Mesenchymal stem cell (in vitro differentiated cells and primary cell): ENCODE measurements around the gene MOCOS.

Experiments
- DNase-seq: peaks from one replicate; pipeline ENCODE4 v3.0.0-alpha.2; 2013
- H2AFZ ChIP-seq: one replicate; pipeline ENCODE4 v1.6.1; 2013; ENCODE audit warnings: low read depth, mild to moderate bottlenecking, control low read depth, inconsistent platforms, low read length, moderate library complexity
- H2AK5ac ChIP-seq: 2 replicates; pipeline ENCODE4 v1.6.1; 2013; ENCODE audit warnings: low read length, moderate library complexity, mild to moderate bottlenecking, inconsistent platforms; ENCODE audit not compliant: severe bottlenecking
- H2BK120ac ChIP-seq: one replicate; pipeline ENCODE4 v1.6.1; 2013; ENCODE audit warnings: low read depth, mild to moderate bottlenecking, inconsistent platforms, low read length, moderate library complexity
- H2BK12ac ChIP-seq, 2 experiments: one replicate each; pipeline ENCODE4 v1.6.1; 2013; ENCODE audit warnings: inconsistent platforms in 2 of 2, low read length in 2 of 2, mild to moderate bottlenecking in 2 of 2, moderate library complexity in 2 of 2, control low read depth in 1 of 2
- H2BK15ac ChIP-seq: one replicate; pipeline ENCODE4 v1.6.1; 2013; ENCODE audit warnings: mild to moderate bottlenecking, low read depth, inconsistent platforms; ENCODE audit not compliant: poor library complexity, severe bottlenecking
- H2BK5ac ChIP-seq: 2 replicates; pipeline ENCODE4 v1.6.1; 2013; ENCODE audit warnings: low read depth, mild to moderate bottlenecking, low read length, control low read depth, inconsistent platforms; ENCODE audit not compliant: poor library complexity, severe bottlenecking
- H3K14ac ChIP-seq, 2 experiments: one replicate each; pipeline ENCODE4 v1.6.1; 2013; ENCODE audit warnings: inconsistent platforms in 2 of 2, low read length in 2 of 2, control low read depth in 1 of 2, mild to moderate bottlenecking in 1 of 2, moderate library complexity in 1 of 2
- H3K18ac ChIP-seq, 2 experiments: one replicate each; pipeline ENCODE4 v1.6.1; 2013; ENCODE audit warnings: inconsistent platforms in 2 of 2, low read length in 2 of 2, control low read depth in 1 of 2, low read depth in 1 of 2, mild to moderate bottlenecking in 1 of 2
- H3K23ac ChIP-seq, 2 experiments: one replicate each; pipeline ENCODE4 v1.6.1; 2013; ENCODE audit warnings: inconsistent platforms in 2 of 2, low read length in 2 of 2, mild to moderate bottlenecking in 2 of 2, moderate library complexity in 2 of 2, control low read depth in 1 of 2
- H3K27ac ChIP-seq: 2 replicates; pipeline ENCODE4 v1.5.1; 2013; ENCODE audit warnings: mild to moderate bottlenecking, moderate library complexity, low read length, control low read depth, inconsistent platforms; ENCODE audit not compliant: poor library complexity, severe bottlenecking
- H3K27me3 ChIP-seq, 2 experiments: 2 replicates each; pipeline versions ENCODE4 v1.6.1 to v1.7.0; 2013; ENCODE audit warnings: low read length in 2 of 2, mild to moderate bottlenecking in 2 of 2, moderate library complexity in 2 of 2, control low read depth in 1 of 2, inconsistent platforms in 1 of 2; ENCODE audit not compliant: control insufficient read depth in 1 of 2, insufficient read depth in 1 of 2
- H3K36me3 ChIP-seq, 2 experiments: 2 replicates each; pipeline versions ENCODE4 v1.6.1 to v1.7.0; 2013; ENCODE audit warnings: low read length in 2 of 2, control low read depth in 1 of 2, inconsistent platforms in 1 of 2, low read depth in 1 of 2, mild to moderate bottlenecking in 1 of 2; ENCODE audit not compliant: insufficient read depth in 2 of 2, control insufficient read depth in 1 of 2
- H3K4ac ChIP-seq, 2 experiments: one replicate each; pipeline ENCODE4 v1.6.1; 2013; ENCODE audit warnings: inconsistent platforms in 2 of 2, low read length in 2 of 2, mild to moderate bottlenecking in 2 of 2, moderate library complexity in 2 of 2, control low read depth in 1 of 2, low read depth in 1 of 2
- H3K4me1 ChIP-seq: 2 replicates; pipeline ENCODE4 v1.6.1; 2013; ENCODE audit warnings: low read depth, low read length, control low read depth; ENCODE audit not compliant: control insufficient read depth, insufficient read depth
- H3K4me2 ChIP-seq: 2 replicates; pipeline ENCODE4 v1.6.1; 2013; ENCODE audit warnings: low read length, mild to moderate bottlenecking, inconsistent platforms; ENCODE audit not compliant: poor library complexity, severe bottlenecking
- H3K4me3 ChIP-seq, 2 experiments: 2 replicates each; pipeline versions ENCODE4 v1.5.1 to v1.7.0; 2013; ENCODE audit warnings: low read length in 2 of 2, mild to moderate bottlenecking in 2 of 2, control low read depth in 1 of 2, low read depth in 1 of 2; ENCODE audit not compliant: insufficient read depth in 1 of 2
- H3K79me1 ChIP-seq: replicated peaks from 2 replicates; pipeline ENCODE4 v1.6.1; 2013; ENCODE audit warnings: mild to moderate bottlenecking, control low read depth, low read length, inconsistent platforms; ENCODE audit not compliant: poor library complexity, severe bottlenecking
- H3K9ac ChIP-seq: 2 replicates; pipeline ENCODE4 v1.7.0; 2013; ENCODE audit warnings: mild to moderate bottlenecking, low read length, moderate library complexity
- H3K9me3 ChIP-seq: 2 replicates; pipeline ENCODE4 v1.7.0; 2013; ENCODE audit warnings: mild to moderate bottlenecking, low read length; ENCODE audit not compliant: control insufficient read depth
- H4K8ac ChIP-seq: one replicate; pipeline ENCODE4 v1.6.1; 2013; ENCODE audit warnings: inconsistent platforms, mild to moderate bottlenecking, low read length, moderate library complexity
- H4K91ac ChIP-seq: one replicate; pipeline ENCODE4 v1.6.1; 2013; ENCODE audit warnings: mild to moderate bottlenecking, low read length, inconsistent platforms
- WGBS: methylation state at CpG from one replicate; pipeline ENCODE4 v1.1.7; 2013; ENCODE audit warnings: mixed read lengths; 5-methylcytosine and 5-hydroxymethylcytosine counted together

MOCOS gene

DNA sequence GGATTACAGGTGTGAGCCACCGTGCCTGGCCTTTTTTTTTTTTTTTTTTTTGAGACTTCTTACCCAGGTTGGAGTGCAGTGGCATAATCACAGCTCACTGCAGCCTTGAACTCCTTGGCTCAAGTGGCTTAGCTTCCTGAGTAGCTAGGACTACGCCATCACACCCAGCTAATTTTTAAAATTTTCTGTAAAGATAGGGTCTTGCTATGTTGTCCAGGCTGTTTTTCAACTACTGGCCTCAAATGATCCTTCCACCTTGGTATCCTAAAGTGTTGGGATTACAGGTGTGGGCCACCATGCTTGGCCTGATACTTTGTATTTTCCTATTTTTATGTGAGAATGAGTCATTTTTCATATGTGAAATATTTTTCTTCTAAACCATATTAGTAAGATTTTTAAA lies 43.9 kb upstream of the MOCOS start:
- H3K4ac ChIP-seq = no peak overlapping the region
- H3K79me1 ChIP-seq = peaks cover 28% of the 10 kb centered on the region
- no peak overlapping the region for H2AK5ac ChIP-seq
- no peak overlapping the region for H2AFZ ChIP-seq
- H3K27ac ChIP-seq = no peak overlapping the region
- no peak overlapping the region for H2BK120ac ChIP-seq
- no peak for DNase-seq
- H3K23ac ChIP-seq = no peak overlapping the region
- H2BK12ac ChIP-seq = no peak overlapping the region
- H3K9me3 ChIP-seq = no peaks in the 10 kb centered on the region
- peaks cover 35 to 93% of the 10 kb centered on the region in 2 experiments for H3K36me3 ChIP-seq
- 100% methylated on average over 1 of the region's 2 CpGs for WGBS
- H3K18ac ChIP-seq = no peak overlapping the region
- H3K14ac ChIP-seq = no peak overlapping the region
- H4K8ac ChIP-seq = no peak overlapping the region
- no peaks in the 10 kb centered on the region for H3K27me3 ChIP-seq
- H3K4me3 ChIP-seq = no peak overlapping the region
- no peak overlapping the region for H2BK5ac ChIP-seq
- H4K91ac ChIP-seq = no peak overlapping the region
- H2BK15ac ChIP-seq = no peak overlapping the region
- no peak overlapping the region for H3K4me2 ChIP-seq
- H3K4me1 ChIP-seq = peaks cover 3% of the 10 kb centered on the region
- H3K9ac ChIP-seq = no peak overlapping the region

DNA sequence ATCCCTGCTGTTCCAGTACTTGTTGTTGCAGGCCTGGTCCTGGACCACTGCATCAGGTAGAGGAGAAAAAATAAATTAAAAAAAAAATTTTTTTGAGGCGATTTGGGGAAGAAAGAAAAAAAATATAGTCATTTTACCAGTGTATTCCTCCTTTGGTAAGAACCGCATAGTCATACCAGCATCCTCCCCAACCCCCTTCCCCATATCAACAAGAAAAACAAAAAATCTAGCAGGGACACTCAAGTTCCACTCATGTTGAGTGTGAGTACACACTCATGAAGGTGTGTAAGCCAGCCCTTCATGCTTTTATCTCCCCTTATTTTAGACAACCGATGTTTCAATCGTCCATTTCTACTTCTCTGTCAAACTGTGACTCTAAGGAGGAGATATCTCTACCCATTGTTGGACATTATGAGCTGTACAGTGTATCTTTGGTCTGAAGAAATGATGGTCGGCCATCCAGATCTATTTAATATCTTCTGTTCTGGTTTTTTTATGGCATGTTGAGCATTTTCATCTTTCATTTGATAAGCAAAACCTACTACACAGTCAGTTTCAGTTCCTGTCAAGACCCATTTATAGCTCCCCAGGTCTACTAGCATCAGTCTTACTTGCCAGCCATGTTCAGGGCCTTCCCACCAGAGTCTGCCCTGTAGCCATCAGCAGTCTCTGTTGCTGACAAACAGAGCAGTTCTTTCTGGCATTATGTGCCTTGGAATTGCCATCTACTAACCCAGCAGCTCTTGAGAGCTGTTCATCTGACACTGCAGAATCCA lies 37.6 kb upstream of the MOCOS start:
- H2BK15ac ChIP-seq = no peak overlapping the region
- H2BK5ac ChIP-seq = no peak overlapping the region
- no peak overlapping the region for H2BK120ac ChIP-seq
- H3K4me1 ChIP-seq = peaks cover 16% of the 10 kb centered on the region
- H3K23ac ChIP-seq = no peak overlapping the region
- H3K14ac ChIP-seq = no peak overlapping the region
- H3K18ac ChIP-seq = no peak overlapping the region
- H4K91ac ChIP-seq = no peak overlapping the region
- no peak overlapping the region for H2AFZ ChIP-seq
- H3K4me3 ChIP-seq = no peak overlapping the region
- H3K27me3 ChIP-seq = no peaks in the 10 kb centered on the region
- no peak overlapping the region for H3K9ac ChIP-seq
- H2BK12ac ChIP-seq = no peak overlapping the region
- peaks cover 23% of the 10 kb centered on the region for H3K79me1 ChIP-seq
- H3K9me3 ChIP-seq = no peaks in the 10 kb centered on the region
- no peak overlapping the region for H4K8ac ChIP-seq
- peak overlapping the region; percentile 100 for H3K27ac ChIP-seq
- H3K4ac ChIP-seq = no peak overlapping the region
- H3K4me2 ChIP-seq = no peak overlapping the region
- no peak for DNase-seq
- H2AK5ac ChIP-seq = peak overlapping the region; percentile 45
- 100% methylated on average over 1 of the region's 5 CpGs for WGBS
- peaks cover 23 to 80% of the 10 kb centered on the region in 2 experiments for H3K36me3 ChIP-seq

DNA sequence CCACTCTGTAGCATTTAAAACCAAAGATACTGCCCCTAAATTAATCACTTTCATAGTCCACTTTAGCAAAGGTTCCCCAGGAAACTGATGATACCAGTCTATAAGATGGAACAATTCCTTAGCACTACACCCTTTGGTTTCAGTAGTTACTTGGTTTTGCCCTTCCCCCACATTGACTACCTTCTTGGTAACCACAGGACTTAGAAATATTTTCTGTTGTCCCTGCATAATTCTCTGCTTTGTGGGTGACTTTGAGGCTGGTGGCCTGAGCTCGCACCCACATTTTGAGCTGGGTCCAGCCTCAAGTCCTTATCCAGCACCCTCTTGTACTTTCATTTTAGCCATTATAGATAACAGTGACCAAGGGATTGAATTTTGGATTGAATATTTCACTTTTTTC lies 34.5 kb upstream of the MOCOS start:
- Histone ChIP-seq H3K9ac (peak overlapping the region; percentile 86), H3K27me3 (no peaks in the 10 kb centered on the region), H3K4me3 (no peak overlapping the region), H3K27ac (peak overlapping the region; percentile 100), H3K18ac (no peak overlapping the region), H4K91ac (no peak overlapping the region), H2BK5ac (peak overlapping the region; percentile 100), H2BK12ac (no peak overlapping the region), H3K36me3 (peaks cover 15 to 73% of the 10 kb centered on the region in 2 experiments), H3K9me3 (no peaks in the 10 kb centered on the region), H3K23ac (no peak overlapping the region), H2BK15ac (no peak overlapping the region), H3K14ac (no peak overlapping the region), H3K4me1 (peaks cover 19% of the 10 kb centered on the region), H2AFZ (no peak overlapping the region), H2AK5ac (peak overlapping the region; percentile 97), H3K79me1 (peaks cover 11% of the 10 kb centered on the region), H2BK120ac (no peak overlapping the region), H3K4ac (no peak overlapping the region), H4K8ac (no peak overlapping the region), H3K4me2 (peak overlapping the region; percentile 59)
- no peak for DNase-seq
- WGBS = no CpG with 5 or more reads among the region's 1 CpG

DNA sequence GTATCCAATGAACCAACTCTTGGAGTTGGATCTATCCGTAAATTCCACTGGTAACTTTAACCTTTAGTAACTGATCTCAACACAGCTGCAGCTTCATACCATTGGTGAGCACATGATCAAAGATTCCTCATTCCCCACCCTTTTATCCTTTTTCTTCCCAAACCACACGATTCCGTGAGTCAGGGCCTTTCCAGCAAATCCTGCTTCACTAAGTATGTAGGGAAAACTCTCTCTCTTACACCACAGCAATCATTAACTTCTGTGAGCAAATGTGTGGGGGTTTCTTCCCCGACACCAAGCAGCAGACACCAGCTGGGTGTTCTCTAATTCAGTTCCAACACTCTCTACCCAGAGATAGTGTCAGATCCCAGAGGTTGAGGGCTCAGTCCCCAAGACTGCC lies 34.1 kb upstream of the MOCOS start:
- 82% methylated on average over 4 of the region's 4 CpGs for WGBS
- peak; percentile 67 for DNase-seq

More for the DNA sequence above, 34.1 kb upstream of the MOCOS start:
- Histone ChIP-seq H3K23ac (no peak overlapping the region), H3K9ac (peak overlapping the region; percentile 86), H2BK12ac (no peak overlapping the region), H3K27me3 (no peaks in the 10 kb centered on the region), H3K27ac (peak overlapping the region; percentile 100), H2AFZ (no peak overlapping the region), H2AK5ac (peak overlapping the region; percentile 64), H4K8ac (no peak overlapping the region), H3K14ac (no peak overlapping the region), H3K36me3 (peaks cover 11 to 71% of the 10 kb centered on the region in 2 experiments), H2BK15ac (no peak overlapping the region), H4K91ac (no peak overlapping the region), H3K4me2 (peak overlapping the region; percentile 35), H3K79me1 (peaks cover 10% of the 10 kb centered on the region), H2BK5ac (peak overlapping the region; percentile 90), H2BK120ac (no peak overlapping the region), H3K4me1 (peaks cover 18% of the 10 kb centered on the region), H3K4ac (no peak overlapping the region), H3K18ac (no peak overlapping the region), H3K4me3 (no peak overlapping the region), H3K9me3 (no peaks in the 10 kb centered on the region)
